HG02885 (cell line): ENCODE measurements around the gene GPR68.
"Not testable (repeated sequence)": the region's sequence is repeated elsewhere in the genome, so short reads cannot be mapped to it uniquely, and the experiment has no call there.

Experiments
- ATAC-seq: cut with Tn5 transposase; IDR thresholded peaks from one replicate; pipeline ENCODE4 v1.9.1; 2021; ENCODE audit warnings: mild to moderate bottlenecking; ENCODE audit not compliant: unreplicated experiment, poor library complexity

The GPR68 gene

GRCh38 chr14:91273273-91273884, 28.9 kb upstream of the GPR68 start:
- no peak for ATAC-seq

GRCh38 chr14:91272341-91273272, 28.1 kb upstream of the GPR68 start:
- no peak for ATAC-seq

GRCh38 chr14:91271639-91272038, 27.1 kb upstream of the GPR68 start:
- no peak for ATAC-seq

- no peak for ATAC-seq
Observed at GRCh38 chr14:91270619-91271018, 26.1 kb upstream of the GPR68 start.

GRCh38 chr14:91270188-91270587, 25.7 kb upstream of the GPR68 start:
- ATAC-seq: no peak

- no peak for ATAC-seq
Observed at GRCh38 chr14:91269076-91269991, 24.8 kb upstream of the GPR68 start.

- ATAC-seq: no peak
Observed at GRCh38 chr14:91267965-91268437, 23.5 kb upstream of the GPR68 start.

GRCh38 chr14:91266276-91266675, 21.8 kb upstream of the GPR68 start:
- not testable (repeated sequence) for ATAC-seq

- no peak for ATAC-seq
Observed at GRCh38 chr14:91265404-91265803, 20.9 kb upstream of the GPR68 start.

GRCh38 chr14:91264151-91265150, 19.9 kb upstream of the GPR68 start:
- no peak for ATAC-seq

- no peak for ATAC-seq
Observed at GRCh38 chr14:91263329-91263728, 18.8 kb upstream of the GPR68 start.

GRCh38 chr14:91261986-91262549, 17.6 kb upstream of the GPR68 start:
- ATAC-seq: no peak

GRCh38 chr14:91261115-91261514, 16.6 kb upstream of the GPR68 start:
- ATAC-seq: no peak

GRCh38 chr14:91258876-91259275, 14.4 kb upstream of the GPR68 start:
- no peak for ATAC-seq

GRCh38 chr14:91258011-91258618, 13.6 kb upstream of the GPR68 start:
- no peak for ATAC-seq

- ATAC-seq: no peak
Observed at GRCh38 chr14:91257328-91258010, 13.0 kb upstream of the GPR68 start.

- ATAC-seq: no peak
Observed at GRCh38 chr14:91256661-91257060, 12.2 kb upstream of the GPR68 start.
